HG02798 (cell line): ENCODE measurements around the gene CTSG.
"Not testable (repeated sequence)": the region's sequence is repeated elsewhere in the genome, so short reads cannot be mapped to it uniquely, and the experiment has no call there.

Source experiments
- ATAC-seq: cut with Tn5 transposase; IDR thresholded peaks from one replicate; pipeline ENCODE4 v1.9.1; 2021; ENCODE audit warnings: mild to moderate bottlenecking; ENCODE audit not compliant: unreplicated experiment, poor library complexity

The CTSG gene

GRCh38 chr14:24556756-24557155, 19.3 kb downstream of the CTSG start:
- ATAC-seq = no peak

- not testable (repeated sequence) for ATAC-seq
Measured at GRCh38 chr14:24549064-24549463, 27.0 kb downstream of the CTSG start.

- ATAC-seq = no peak
Measured at GRCh38 chr14:24542346-24542936, 33.6 kb downstream of the CTSG start.

- ATAC-seq = peak; percentile 46
Measured at GRCh38 chr14:24535737-24536136, 40.3 kb downstream of the CTSG start.

- no peak for ATAC-seq
Measured at GRCh38 chr14:24534286-24534685, 41.8 kb downstream of the CTSG start.

GRCh38 chr14:24525877-24526620, 50.0 kb downstream of the CTSG start:
- ATAC-seq = not testable (repeated sequence)
